Muscle layer of duodenum (tissue), 2 donors: ENCODE measurements around the gene MFN2.
"Not testable (repeated sequence)": the region's sequence is repeated elsewhere in the genome, so short reads cannot be mapped to it uniquely, and the experiment has no call there.

Experiments
- H3K27ac ChIP-seq: one replicate; pipeline ENCODE4 v1.7.0; 2013; ENCODE audit warnings: mild to moderate bottlenecking, low read length
- H3K27me3 ChIP-seq: one replicate; pipeline ENCODE4 v1.7.0; 2013; ENCODE audit warnings: low read depth, mild to moderate bottlenecking, control low read depth, low read length
- H3K36me3 ChIP-seq, 2 donors: one replicate each; pipeline ENCODE4 v1.7.0; 2013; ENCODE audit warnings: low read length in 2 of 2, control low read depth in 1 of 2, mild to moderate bottlenecking in 1 of 2; ENCODE audit not compliant: insufficient read depth in 2 of 2, control insufficient read depth in 1 of 2
- H3K4me1 ChIP-seq, 2 donors: one replicate each; pipeline ENCODE4 v1.7.0; 2013; ENCODE audit warnings: low read length in 2 of 2, mild to moderate bottlenecking in 2 of 2, control low read depth in 1 of 2, moderate library complexity in 1 of 2; ENCODE audit not compliant: insufficient read depth in 2 of 2, control insufficient read depth in 1 of 2
- H3K4me3 ChIP-seq, 2 donors: one replicate each; pipeline ENCODE4 v1.7.0; 2013; ENCODE audit warnings: low read length in 2 of 2, low read depth in 1 of 2, mild to moderate bottlenecking in 1 of 2
- H3K9me3 ChIP-seq, 2 donors: one replicate each; pipeline ENCODE4 v1.7.0; 2013; ENCODE audit warnings: low read length in 2 of 2, control low read depth in 1 of 2, mild to moderate bottlenecking in 1 of 2; ENCODE audit not compliant: control insufficient read depth in 1 of 2
- donor health status: healthy.

The MFN2 gene

GRCh38 chr1:12001996-12002493 is 21.8 kb downstream of the MFN2 start:
- H3K36me3 ChIP-seq = peaks cover 76 to 90% of the 10 kb centered on the region in 2 donors
- no peak overlapping the region for H3K27ac ChIP-seq
- no peak overlapping the region for H3K4me3 ChIP-seq
- H3K27me3 ChIP-seq = no peaks in the 10 kb centered on the region
- no peaks in the 10 kb centered on the region for H3K4me1 ChIP-seq
- no peaks in the 10 kb centered on the region for H3K9me3 ChIP-seq

DNA sequence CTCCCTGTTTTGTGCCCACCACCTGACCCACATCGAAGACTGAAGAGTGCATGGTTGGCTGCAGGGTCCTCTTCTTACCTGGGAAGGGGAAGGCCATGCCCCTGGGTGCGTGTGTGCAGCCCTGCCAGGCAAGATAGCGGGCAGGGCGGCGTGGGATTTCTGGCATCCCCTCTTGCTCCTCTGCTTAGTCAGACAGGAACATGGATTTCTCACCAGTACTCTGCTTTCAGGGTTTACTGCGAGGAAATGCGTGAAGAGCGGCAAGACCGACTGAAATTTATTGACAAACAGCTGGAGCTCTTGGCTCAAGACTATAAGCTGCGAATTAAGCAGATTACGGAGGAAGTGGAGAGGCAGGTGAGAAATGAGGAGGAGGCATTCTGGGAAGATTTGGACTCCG is 23.5 kb downstream of the MFN2 start:
- Histone ChIP-seq H3K4me1 (no peaks in the 10 kb centered on the region), H3K36me3 (peaks cover 74 to 84% of the 10 kb centered on the region in 2 donors), H3K9me3 (no peaks in the 10 kb centered on the region), H3K27ac (no peak overlapping the region), H3K4me3 (no peak overlapping the region), H3K27me3 (no peaks in the 10 kb centered on the region)

GRCh38 chr1:12005488-12006166 is 25.4 kb downstream of the MFN2 start:
- no peak overlapping the region for H3K4me3 ChIP-seq
- H3K27me3 ChIP-seq = no peaks in the 10 kb centered on the region
- peaks cover 73 to 85% of the 10 kb centered on the region in 2 donors for H3K36me3 ChIP-seq
- H3K4me1 ChIP-seq = no peaks in the 10 kb centered on the region
- no peak overlapping the region for H3K27ac ChIP-seq
- H3K9me3 ChIP-seq = no peaks in the 10 kb centered on the region

DNA sequence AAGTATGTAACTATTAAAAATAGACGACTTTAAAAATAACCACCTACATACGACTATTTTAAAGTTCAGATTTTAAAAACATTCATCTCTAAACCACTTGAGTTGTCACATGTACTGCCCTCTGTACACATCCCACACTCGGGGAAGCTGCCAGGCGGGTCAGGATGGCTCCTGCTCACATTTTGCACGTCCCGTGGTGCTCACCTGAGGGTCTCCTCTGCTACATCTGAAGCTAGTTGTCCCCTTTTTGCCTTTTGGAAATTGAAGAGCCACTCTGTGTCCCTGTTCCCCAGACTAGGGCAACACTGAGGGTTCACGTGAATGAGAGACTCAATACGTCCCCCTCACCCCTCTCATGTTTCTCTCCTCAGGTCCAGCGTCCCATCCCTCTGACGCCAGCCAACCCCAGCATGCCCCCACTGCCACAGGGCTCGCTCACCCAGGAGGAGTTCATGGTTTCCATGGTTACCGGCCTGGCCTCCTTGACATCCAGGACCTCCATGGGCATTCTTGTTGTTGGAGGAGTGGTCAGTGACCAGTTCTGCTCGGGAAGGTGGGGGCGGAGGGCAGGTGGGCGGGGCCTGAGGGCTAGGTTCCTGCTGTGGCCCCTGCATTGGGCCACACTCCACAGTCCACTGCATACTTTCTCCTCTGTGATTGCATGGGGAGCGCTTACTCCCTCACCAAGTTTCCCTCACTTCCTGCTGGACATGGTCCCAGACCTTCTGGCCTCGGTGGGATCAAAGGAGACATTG is 26.1 kb downstream of the MFN2 start:
- Histone ChIP-seq H3K4me1 (no peaks in the 10 kb centered on the region), H3K36me3 (peaks cover 74 to 87% of the 10 kb centered on the region in 2 donors)

DNA sequence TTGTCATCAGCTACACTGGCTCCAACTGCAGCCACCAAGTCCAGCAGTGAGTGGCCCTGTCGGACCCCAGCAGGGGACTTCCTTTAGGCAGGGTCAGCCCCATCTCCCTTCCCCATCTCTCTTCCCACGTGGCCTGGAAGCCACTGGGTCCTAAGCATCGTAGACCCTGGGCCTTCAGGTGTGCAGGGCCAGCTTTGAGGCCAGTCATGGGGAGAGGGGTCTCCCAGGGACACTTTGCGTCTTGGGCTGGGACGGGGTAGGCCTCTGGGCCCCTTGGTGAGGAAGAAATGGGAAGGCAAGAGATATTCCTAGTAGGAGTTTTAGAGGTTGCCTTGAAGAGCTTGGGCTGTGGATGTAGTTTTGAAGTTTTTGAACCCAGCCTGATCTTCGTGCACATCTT is 27.0 kb downstream of the MFN2 start:
- Histone ChIP-seq H3K27me3 (no peaks in the 10 kb centered on the region), H3K9me3 (no peaks in the 10 kb centered on the region), H3K36me3 (peaks cover 74 to 87% of the 10 kb centered on the region in 2 donors), H3K4me3 (no peak overlapping the region), H3K4me1 (no peaks in the 10 kb centered on the region), H3K27ac (no peak overlapping the region)

More for the DNA sequence above, 26.1 kb downstream of the MFN2 start:
- no peaks in the 10 kb centered on the region for H3K9me3 ChIP-seq
- no peaks in the 10 kb centered on the region for H3K27me3 ChIP-seq
- no peak overlapping the region for H3K4me3 ChIP-seq
- no peak overlapping the region for H3K27ac ChIP-seq

DNA sequence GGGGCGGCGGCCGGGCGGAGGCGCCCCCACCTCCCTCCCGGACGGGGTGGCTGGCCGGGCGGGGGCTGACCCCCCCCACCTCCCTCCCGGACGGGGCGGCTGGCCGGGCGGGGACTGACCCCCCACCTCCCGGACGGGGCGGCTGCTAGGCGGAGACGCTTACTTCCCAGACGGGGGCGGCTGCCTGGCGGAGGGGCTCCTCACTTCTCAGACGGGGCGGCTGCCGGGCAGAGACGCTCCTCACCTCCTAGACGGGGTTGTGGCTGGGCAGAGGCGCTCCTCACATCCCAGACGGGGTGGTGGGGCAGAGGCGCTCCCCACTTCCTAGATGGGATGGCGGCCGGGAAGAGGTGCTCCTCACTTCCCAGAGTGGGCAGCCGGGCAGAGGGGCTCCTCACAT is 28.1 kb downstream of the MFN2 start:
- not testable (repeated sequence) for H3K27ac ChIP-seq, H3K4me3 ChIP-seq, H3K27me3 ChIP-seq, H3K4me1 ChIP-seq, H3K9me3 ChIP-seq
- H3K36me3 ChIP-seq = peaks cover 69 to 82% of the 10 kb centered on the region in 2 donors

GRCh38 chr1:12009318-12009947 is 29.2 kb downstream of the MFN2 start:
- Histone ChIP-seq H3K27ac (no peak overlapping the region), H3K4me1 (no peaks in the 10 kb centered on the region), H3K9me3 (no peaks in the 10 kb centered on the region), H3K36me3 (peaks cover 60 to 73% of the 10 kb centered on the region in 2 donors), H3K4me3 (no peak overlapping the region), H3K27me3 (no peaks in the 10 kb centered on the region)

GRCh38 chr1:12010746-12011570 is 30.7 kb downstream of the MFN2 start:
- Histone ChIP-seq H3K27me3 (no peaks in the 10 kb centered on the region), H3K4me3 (no peak overlapping the region), H3K27ac (no peak overlapping the region), H3K36me3 (peaks cover 45 to 58% of the 10 kb centered on the region in 2 donors), H3K9me3 (no peaks in the 10 kb centered on the region), H3K4me1 (no peaks in the 10 kb centered on the region)

GRCh38 chr1:12011998-12012397 is 31.8 kb downstream of the MFN2 start:
- Histone ChIP-seq H3K36me3 (peaks cover 34 to 47% of the 10 kb centered on the region in 2 donors), H3K4me3 (no peak overlapping the region), H3K4me1 (no peaks in the 10 kb centered on the region), H3K9me3 (no peaks in the 10 kb centered on the region), H3K27me3 (no peaks in the 10 kb centered on the region), H3K27ac (no peak overlapping the region)

GRCh38 chr1:12012560-12013316 is 32.5 kb downstream of the MFN2 start:
- no peaks in the 10 kb centered on the region for H3K9me3 ChIP-seq
- H3K4me3 ChIP-seq = no peak overlapping the region
- peaks cover 28 to 42% of the 10 kb centered on the region in 2 donors for H3K36me3 ChIP-seq
- H3K27me3 ChIP-seq = no peaks in the 10 kb centered on the region
- no peak overlapping the region for H3K27ac ChIP-seq
- H3K4me1 ChIP-seq = no peaks in the 10 kb centered on the region
